ENCODE data around the gene EIF2D. TPM values are rescaled to one million over a fixed set of nuclear protein-coding genes. Genes with fewer than 3 reads are reported as not detected.

Gene EIF2D
- total and polyA plus RNA-seq, 2 of the 8 experiments (the other 6 are each of a cell fraction or from before 2014, with no cell fraction given): 36.1 to 37.1 TPM

- Histone ChIP-seq H3K18ac (ENCODE audit: extremely low read depth, low read length) (no peak overlapping the region; the same call in 1 of the 2 replicates), H3K23ac (ENCODE audit: insufficient read length) (no peak overlapping the region), H2BK15ac (ENCODE audit: low read length) (no peak overlapping the region; the same call in 1 of the 2 replicates), H4K20me1 (replicated peaks in 1 of 2; ENCODE audit: control insufficient read depth in 1 of 2, insufficient read depth in 2 of 2, low read length in 2 of 2) (no peaks in the 10 kb centered on the region), H3K56ac (replicated peaks; ENCODE audit: insufficient read length, low read depth, low read length) (no peak overlapping the region), H3K4me2 (ENCODE audit: insufficient read depth in 1 of 2, low read depth in 2 of 2, low read length in 2 of 2) (peak overlapping the region; percentile 44 to 56), H2BK5ac (ENCODE audit: low read depth, low read length) (no peak overlapping the region), H3K27me3 (replicated peaks in 1 of 4; ENCODE audit: control insufficient read depth in 3 of 4, extremely low read depth in 1 of 4, insufficient read depth in 3 of 4, low read length in 3 of 4) (peaks cover 0 to 17% (median 10%) of the 10 kb centered on the region in 4 experiments; a peak in 6 of 7 replicates), H3K14ac (ENCODE audit: insufficient read length) (no peak overlapping the region), H4K91ac (replicated peaks; ENCODE audit: insufficient read length, low read length) (no peak overlapping the region), H3K9ac (replicated peaks in 1 of 4; ENCODE audit: extremely low read depth in 1 of 4, low read depth in 3 of 4, low read length in 3 of 4) (no peak overlapping the region), H2AK5ac (ENCODE audit: low read depth, low read length) (no peak overlapping the region), H3K27ac (ENCODE audit: low read depth, low read length) (no peak overlapping the region), H3K36me3 (ENCODE audit: control insufficient read depth in 2 of 4, insufficient read depth in 4 of 4, low read length in 3 of 4) (no peaks in the 10 kb centered on the region), H2BK120ac (replicated peaks; ENCODE audit: low read depth, low read length) (no peak overlapping the region), H3K79me1 (ENCODE audit: low read depth, low read length) (no peaks in the 10 kb centered on the region), H3K9me3 (ENCODE audit: insufficient read depth in 2 of 2, low read depth in 1 of 2, low read length in 1 of 2) (no peaks in the 10 kb centered on the region), H2BK12ac (ENCODE audit: low read depth, low read length) (no peak overlapping the region), H4K8ac (ENCODE audit: extremely low read depth, insufficient read depth, low read length) (no peak overlapping the region; the same call in 1 of the 2 replicates), H3K23me2 (ENCODE audit: low read depth, low read length) (peaks cover 5% of the 10 kb centered on the region; the same call in 1 of the 2 replicates), H2AFZ (ENCODE audit: low read length) (peak overlapping the region; percentile 31), H2BK20ac (ENCODE audit: low read length) (no peak overlapping the region), H3K4me1 (replicated peaks in 1 of 4; ENCODE audit: control insufficient read depth in 3 of 4, insufficient read depth in 4 of 4, low read length in 3 of 4) (peaks cover 0 to 12% (median 5%) of the 10 kb centered on the region in 4 experiments; a peak in 6 of 7 replicates), H3K4me3 (ENCODE audit: extremely low read depth in 1 of 4, insufficient read depth in 2 of 4, low read depth in 3 of 4, low read length in 4 of 4) (peak overlapping the region in 1 of 4 experiments; percentile 51; a peak in 2 of 8 replicates), H3K4ac (replicated peaks; ENCODE audit: insufficient read length, low read depth, low read length) (no peak overlapping the region), H3K79me2 (ENCODE audit: control insufficient read depth in 1 of 2, insufficient read depth in 2 of 2, low read length in 2 of 2) (no peaks in the 10 kb centered on the region), H4K5ac (ENCODE audit: insufficient read length, low read depth, low read length) (no peak overlapping the region)
- DNase-seq (ENCODE audit: low read depth in 1 of 2, low spot score in 2 of 2): peak in 1 of 2 experiments; percentile 93
- ChIA-PET POLR2A (ENCODE audit: partially characterized antibody) (interaction anchor here (0.6 to 1.9 kb wide), 4 partner anchors 11 to 34 kb away, joined by 3 to 5 read pairs (median 4); partner anchors contain the start of gene DYRK3), CTCF (ENCODE audit: partially characterized antibody) (interaction anchor here (0.7 to 23.8 kb wide), 27 partner anchors 11 to 273 kb away, joined by 3 to 666 read pairs (median 4); partner anchors contain the start of genes DYRK3, EIF2D and MAPKAPK2)
- no peak for FAIRE-seq
- WGBS, 2 experiments (ENCODE audit: extremely low coverage in 1 of 2, insufficient coverage in 1 of 2, insufficient read length in 1 of 2, insufficient replicate concordance in 2 of 2, low coverage in 1 of 2, low lambda C conversion rate in 2 of 2, missing lambda C conversion rate in 1 of 2): 24% methylated on average over 22 of the region's 22 CpGs; no CpG with 5 or more reads in 1 of the 2 experiments
- peak; percentile 82; the same call in 1 of the 2 replicates for TF ChIP-seq TCF12 (IDR thresholded peaks at IDR 0.05; ENCODE audit: low read depth, low read length)
- TF ChIP-seq CREB1 (IDR thresholded peaks at IDR 0.05): 0 out of 2 replicates have a peak, but pooled peaks have one; percentile 13
- peak; percentile 31; the same call in 1 of the 2 replicates for TF ChIP-seq YY1 (IDR thresholded peaks at IDR 0.05; ENCODE audit: low read depth, low read length)
- peak; percentile 83 to 86 (median 84) for TF ChIP-seq CTCF (IDR thresholded peaks at IDR 0.05; ENCODE audit: control extremely low read depth in 1 of 3, insufficient read depth in 1 of 3, low read depth in 1 of 3, low read length in 3 of 3)
- TF ChIP-seq GABPA (IDR thresholded peaks at IDR 0.05; ENCODE audit: borderline replicate concordance, insufficient read depth, low read length): no peak
- peak; percentile 56 to 63 for TF ChIP-seq RAD21 (IDR thresholded peaks at IDR 0.05 in 1 of 2, conservative IDR thresholded peaks at IDR 0.05 in 1 of 2; ENCODE audit: low read depth in 2 of 2, low read length in 2 of 2)
- peak; percentile 43; the same call in 1 of the 2 replicates for TF ChIP-seq TAF1 (IDR thresholded peaks at IDR 0.05; ENCODE audit: low read depth, low read length)
These were observed 46.2 kb upstream of the EIF2D start for GRCh38 chr1:206658264-206658980.

All from H1 (cell line).